Neural cell (in vitro differentiated cells): ENCODE results near the gene SCUBE1. TPM values are rescaled to one million over a fixed set of nuclear protein-coding genes. Genes with fewer than 3 reads are reported as not detected.

Experiments
- H2AFZ ChIP-seq: fragments of 200-600, 300-800 bp; sonication (generic), shearing (Covaris generic); 2 replicates; pipeline ENCODE4 v1.6.0; 2014; ENCODE audit warnings: low read depth, mild to moderate bottlenecking, antibody characterized with exemption, low read length, moderate library complexity
- H3F3A ChIP-seq: fragments of 200-600 bp; shearing (Covaris generic); 2 replicates; pipeline ENCODE4 v1.6.1; 2016; ENCODE audit warnings: mild to moderate bottlenecking, moderate library complexity, mixed read lengths, antibody characterized with exemption, low read length; ENCODE audit not compliant: insufficient read depth, poor library complexity, severe bottlenecking
- H3K27ac ChIP-seq: fragments of 200-600, 300-800 bp; sonication (generic), shearing (Covaris generic); 2 replicates; pipeline ENCODE4 v1.5.1; 2014; ENCODE audit warnings: mild to moderate bottlenecking, low read length, moderate library complexity
- H3K27me3 ChIP-seq: fragments of 300-800, 200-600 bp; sonication (generic), shearing (Covaris generic); 2 replicates; pipeline ENCODE4 v1.6.0; 2014; ENCODE audit warnings: mild to moderate bottlenecking, low read depth, low read length, moderate library complexity; ENCODE audit not compliant: insufficient read depth
- H3K36me3 ChIP-seq: fragments of 300-800, 200-600 bp; sonication (generic), shearing (Covaris generic); 2 replicates; pipeline ENCODE4 v1.5.1; 2014; ENCODE audit warnings: mild to moderate bottlenecking, antibody characterized with exemption, low read length, moderate library complexity; ENCODE audit not compliant: insufficient read depth
- H3K4me2 ChIP-seq: fragments of 300-800, 200-600 bp; sonication (generic), shearing (Covaris generic); 2 replicates; pipeline ENCODE4 v1.6.0; 2014; ENCODE audit warnings: mild to moderate bottlenecking, low read length
- H3K4me3 ChIP-seq: fragments of 300-800, 200-600 bp; sonication (generic), shearing (Covaris generic); 2 replicates; pipeline ENCODE4 v1.5.1; 2014; ENCODE audit warnings: mild to moderate bottlenecking, low read length, moderate library complexity
- H3K79me2 ChIP-seq: fragments of 200-600 bp; shearing (Covaris generic); replicated peaks from 2 replicates; pipeline ENCODE4 v1.6.0; 2014; ENCODE audit warnings: mild to moderate bottlenecking, low read length, moderate library complexity; ENCODE audit not compliant: insufficient read depth
- H3K9ac ChIP-seq: fragments of 300-800, 200-600 bp; sonication (generic), shearing (Covaris generic); 2 replicates; pipeline ENCODE4 v1.6.1; 2016; ENCODE audit warnings: mild to moderate bottlenecking, low read length, mixed read lengths
- H3K9me2 ChIP-seq: fragments of 200-600 bp; shearing (Covaris generic); 2 replicates; pipeline ENCODE4 v1.6.1; 2016; ENCODE audit warnings: mild to moderate bottlenecking, low read length, mixed read lengths; ENCODE audit not compliant: insufficient read depth
- H3K9me3 ChIP-seq: fragments of 200-600, 300-800 bp; sonication (generic), shearing (Covaris generic); 2 replicates; pipeline ENCODE4 v1.6.1; 2016; ENCODE audit warnings: mild to moderate bottlenecking, mixed run types, low read length, moderate library complexity, mixed read lengths
- H4K20me1 ChIP-seq: fragments of 200-600 bp; shearing (Covaris generic); 2 replicates; pipeline ENCODE4 v1.6.1; 2016; ENCODE audit warnings: mild to moderate bottlenecking, mixed run types; ENCODE audit not compliant: insufficient read depth
- CTCF ChIP-seq: fragments of 450-650 bp; IDR thresholded peaks from 2 replicates; pipeline ENCODE4 v1.5.1; 2014; ENCODE audit warnings: antibody characterized with exemption, mild to moderate bottlenecking, moderate library complexity; ENCODE audit not compliant: poor library complexity, severe bottlenecking
- EP300 ChIP-seq: fragments of 450-650 bp; conservative IDR thresholded peaks from 2 replicates; pipeline ENCODE4 v1.6.1; 2014; ENCODE audit warnings: antibody characterized with exemption, mild to moderate bottlenecking, moderate library complexity; ENCODE audit not compliant: poor library complexity, severe bottlenecking
- EZH2 ChIP-seq: fragments of 200-600, 300-800 bp; shearing (Covaris generic), sonication (generic); IDR thresholded peaks from 2 replicates; pipeline ENCODE4 v1.6.1; 2014; ENCODE audit warnings: antibody characterized with exemption, low read length, borderline replicate concordance, mild to moderate bottlenecking; ENCODE audit not compliant: insufficient read depth, poor library complexity, severe bottlenecking
- MXI1 ChIP-seq: fragments of 450-650 bp; conservative IDR thresholded peaks from 2 replicates; pipeline ENCODE4 v1.6.1; 2014; ENCODE audit warnings: antibody characterized with exemption, mild to moderate bottlenecking; ENCODE audit not compliant: poor library complexity, severe bottlenecking
- POLR2AphosphoS5 ChIP-seq: IDR thresholded peaks from 2 replicates; pipeline ENCODE4 v1.6.1; 2012
- RAD21 ChIP-seq: fragments of 450-650 bp; conservative IDR thresholded peaks from 2 replicates; pipeline ENCODE4 v1.6.1; 2014; ENCODE audit warnings: antibody characterized with exemption, mild to moderate bottlenecking, moderate library complexity
- REST ChIP-seq: IDR thresholded peaks from 2 replicates; pipeline ENCODE4 v1.6.1; 2012; ENCODE audit warnings: borderline replicate concordance
- SMC3 ChIP-seq: fragments of 450-650 bp; conservative IDR thresholded peaks from 2 replicates; pipeline ENCODE4 v1.6.1; 2014; ENCODE audit warnings: antibody characterized with exemption, mild to moderate bottlenecking, moderate library complexity; ENCODE audit not compliant: poor library complexity
- TAF1 ChIP-seq: IDR thresholded peaks from 2 replicates; pipeline ENCODE4 v1.6.1; 2012; ENCODE audit warnings: low read depth
- polyA plus RNA-seq: library from polyadenylated mRNA; depleted of rRNA; stranded (reverse); fragments of >200 nt; gene quantifications from 2 replicates; pipeline ENCODE4 v1.2.3, GENCODE V29; 2014

The SCUBE1 gene
- polyA plus RNA-seq, 1 donor from 2014 or later, result 8.4 TPM

GRCh38 chr22:43325176-43325575 is 18.0 kb downstream of the SCUBE1 start:
- peaks cover 27% of the 10 kb centered on the region for H3K79me2 ChIP-seq
- no peaks in the 10 kb centered on the region for H3F3A ChIP-seq
- no peaks in the 10 kb centered on the region for H3K36me3 ChIP-seq
- H3K9me2 ChIP-seq, result no peaks in the 10 kb centered on the region
- no peaks in the 10 kb centered on the region for H3K27me3 ChIP-seq
- no peak overlapping the region for H3K4me2 ChIP-seq
- H4K20me1 ChIP-seq, result no peaks in the 10 kb centered on the region
- H3K4me3 ChIP-seq, result no peak overlapping the region
- H3K27ac ChIP-seq, result no peak overlapping the region
- H2AFZ ChIP-seq, result no peak overlapping the region
- no peak for TF ChIP-seq SMC3
- no peak for TF ChIP-seq EP300
- TF ChIP-seq RAD21, result no peak
- TF ChIP-seq TAF1, result no peak
- TF ChIP-seq REST, result no peak
- no peak for TF ChIP-seq POLR2AphosphoS5
- TF ChIP-seq EZH2, result no peak
- no peak for TF ChIP-seq CTCF
- TF ChIP-seq MXI1, result no peak
- no peaks in the 10 kb centered on the region for H3K9me3 ChIP-seq
- H3K9ac ChIP-seq, result no peak overlapping the region

GRCh38 chr22:43320943-43321900 is 21.9 kb downstream of the SCUBE1 start:
- Histone ChIP-seq H3K9ac (no peak overlapping the region), H2AFZ (no peak overlapping the region), H4K20me1 (no peaks in the 10 kb centered on the region), H3K9me3 (no peaks in the 10 kb centered on the region), H3K9me2 (no peaks in the 10 kb centered on the region), H3F3A (no peaks in the 10 kb centered on the region), H3K27me3 (no peaks in the 10 kb centered on the region), H3K36me3 (no peaks in the 10 kb centered on the region), H3K27ac (no peak overlapping the region), H3K79me2 (peaks cover 23% of the 10 kb centered on the region), H3K4me2 (no peak overlapping the region), H3K4me3 (no peak overlapping the region)
- TF ChIP-seq MXI1, result no peak
- no peak for TF ChIP-seq REST
